ENCODE measurements around the gene GPRASP1. TPM values are rescaled to one million over a fixed set of nuclear protein-coding genes. Genes with fewer than 3 reads are reported as not detected.

Gene GPRASP1
- total RNA-seq, 5 donors from 2014 or later (not counting 1 experiment from before 2014, with no cell fraction given) = 32.6 to 69.1 (median 36.0) TPM

- Mint-ChIP-seq H3K9me3 (peaks cover 0 to 3% (median 0%) of the 10 kb centered on the region in 3 donors), H3K27ac (no peak overlapping the region), H3K27me3 (peaks cover 0 to 9% of the 10 kb centered on the region in 2 donors), H3K4me1 (no peaks in the 10 kb centered on the region), H3K4me3 (no peak overlapping the region), H3K36me3 (peaks cover 29% of the 10 kb centered on the region)
- no peak for DNase-seq
- Histone ChIP-seq H3K27ac (ENCODE audit: low read length) (no peak overlapping the region), H3K36me3 (ENCODE audit: control insufficient read depth in 2 of 2, extremely low read depth in 1 of 2, insufficient read depth in 1 of 2, low read length in 1 of 2) (no peaks in the 10 kb centered on the region), H3K9me3 (no peaks in the 10 kb centered on the region), H3K27me3 (replicated peaks in 1 of 2; ENCODE audit: control insufficient read depth in 2 of 2, extremely low read depth in 1 of 2, insufficient read depth in 2 of 2, low read length in 1 of 2) (no peaks in the 10 kb centered on the region), H3K4me1 (ENCODE audit: control insufficient read depth in 1 of 2, extremely low read depth in 1 of 2, insufficient read depth in 2 of 2, low read length in 2 of 2) (no peaks in the 10 kb centered on the region), H3K4me3 (ENCODE audit: control insufficient read depth in 1 of 2, extremely low read depth in 1 of 2, low read length in 1 of 2) (no peak overlapping the region)
- no CpG with 5 or more reads among the region's 3 CpGs for WGBS (ENCODE audit: insufficient coverage)
- ChIA-PET CTCF (interaction anchor here in 1 of 2 donors (0.6 kb wide), 1 partner anchor 540 kb away, joined by 5 read pairs; no protein-coding TSS in a partner anchor), POLR2A (no interaction called here)
- no peak for ATAC-seq (replicated peaks in 1 of 4)
These were observed 43.5 kb downstream of the GPRASP1 start for GRCh38 chrX:102694749-102695148.

GRCh38 chrX:102696306-102696705 is 45.0 kb downstream of the GPRASP1 start:
- no peak for DNase-seq
- Mint-ChIP-seq H3K27me3 (peaks cover 0 to 5% of the 10 kb centered on the region in 2 donors), H3K27ac (no peak overlapping the region), H3K9me3 (no peaks in the 10 kb centered on the region), H3K36me3 (peaks cover 24% of the 10 kb centered on the region), H3K4me3 (no peak overlapping the region), H3K4me1 (no peaks in the 10 kb centered on the region)
- no peaks in the 10 kb centered on the region for H3K4me1 ChIP-seq (ENCODE audit: control insufficient read depth in 1 of 2, extremely low read depth in 1 of 2, insufficient read depth in 2 of 2, low read length in 2 of 2)
- no peaks in the 10 kb centered on the region for H3K9me3 ChIP-seq
- no peak overlapping the region for H3K27ac ChIP-seq (ENCODE audit: low read length)
- no peak overlapping the region for H3K4me3 ChIP-seq (ENCODE audit: control insufficient read depth in 1 of 2, extremely low read depth in 1 of 2, low read length in 1 of 2)
- CTCF ChIA-PET = no interaction called here
- POLR2A ChIA-PET = no interaction called here
- no peak for ATAC-seq (replicated peaks in 1 of 4)
- no peaks in the 10 kb centered on the region for H3K27me3 ChIP-seq (replicated peaks in 1 of 2; ENCODE audit: control insufficient read depth in 2 of 2, extremely low read depth in 1 of 2, insufficient read depth in 2 of 2, low read length in 1 of 2)
- no peaks in the 10 kb centered on the region for H3K36me3 ChIP-seq (ENCODE audit: control insufficient read depth in 2 of 2, extremely low read depth in 1 of 2, insufficient read depth in 1 of 2, low read length in 1 of 2)

- peaks cover 0 to 5% of the 10 kb centered on the region in 2 donors for H3K27me3 Mint-ChIP-seq
- H3K36me3 Mint-ChIP-seq = peaks cover 24% of the 10 kb centered on the region
- H3K4me1 Mint-ChIP-seq = no peaks in the 10 kb centered on the region
- H3K4me3 Mint-ChIP-seq = no peak overlapping the region
- no peaks in the 10 kb centered on the region for H3K4me1 ChIP-seq (ENCODE audit: control insufficient read depth in 1 of 2, extremely low read depth in 1 of 2, insufficient read depth in 2 of 2, low read length in 2 of 2)
- H3K27ac Mint-ChIP-seq = no peak overlapping the region
- ChIA-PET CTCF (no interaction called here), POLR2A (interaction anchor here in 1 of 2 donors (0.6 kb wide), 1 partner anchor 171 kb away, joined by 3 read pairs; no protein-coding TSS in a partner anchor)
- no peaks in the 10 kb centered on the region for H3K9me3 ChIP-seq
- peaks cover 0 to 3% (median 0%) of the 10 kb centered on the region in 3 donors for H3K9me3 Mint-ChIP-seq
- no peaks in the 10 kb centered on the region for H3K36me3 ChIP-seq (ENCODE audit: control insufficient read depth in 2 of 2, extremely low read depth in 1 of 2, insufficient read depth in 1 of 2, low read length in 1 of 2)
- no peaks in the 10 kb centered on the region for H3K27me3 ChIP-seq (replicated peaks in 1 of 2; ENCODE audit: control insufficient read depth in 2 of 2, extremely low read depth in 1 of 2, insufficient read depth in 2 of 2, low read length in 1 of 2)
- no peak overlapping the region for H3K4me3 ChIP-seq (ENCODE audit: control insufficient read depth in 1 of 2, extremely low read depth in 1 of 2, low read length in 1 of 2)
- DNase-seq (no peak), ATAC-seq (replicated peaks in 1 of 4) (no peak)
- H3K27ac ChIP-seq (ENCODE audit: low read length) = no peak overlapping the region
These were observed 46.2 kb downstream of the GPRASP1 start for GRCh38 chrX:102697494-102697893.

Other genes with a start within 250 kb of the GPRASP1 start
- not detected for gene NXF2B, start 211.5 kb upstream of the GPRASP1 start, total RNA-seq
- gene TCP11X2, start 179.7 kb upstream of the GPRASP1 start, total RNA-seq = not detected
- not detected for gene TMSB15A, start 134.7 kb upstream of the GPRASP1 start, total RNA-seq
- 10 to 100 TPM; 10.5 to 14.4 (median 12.1) TPM for gene ARMCX5, start 52.0 kb upstream of the GPRASP1 start, total RNA-seq
- 1 to 10 TPM; 1.3 to 3.1 (median 1.4) TPM for gene GPRASP2, start 61.0 kb downstream of the GPRASP1 start, total RNA-seq
- gene GPRASP3, start 69.3 kb downstream of the GPRASP1 start, total RNA-seq = 1 to 10 TPM; 1.5 to 3.1 (median 2.7) TPM